GM12874 (cell line): ENCODE data around the gene PPP1R3F.

Experiments used
- TF ChIP-seq, protein P1 (sequence below): IDR thresholded peaks from 2 replicates; pipeline ENCODE4 v1.5.1; 2011; ENCODE audit warnings: low read depth, mild to moderate bottlenecking, control low read depth, low read length, moderate library complexity; ENCODE audit not compliant: insufficient read depth

Gene PPP1R3F

GRCh38 chrX:49268702-49269009, 937 bp upstream of the PPP1R3F start:
- TF ChIP-seq, protein P1, sequence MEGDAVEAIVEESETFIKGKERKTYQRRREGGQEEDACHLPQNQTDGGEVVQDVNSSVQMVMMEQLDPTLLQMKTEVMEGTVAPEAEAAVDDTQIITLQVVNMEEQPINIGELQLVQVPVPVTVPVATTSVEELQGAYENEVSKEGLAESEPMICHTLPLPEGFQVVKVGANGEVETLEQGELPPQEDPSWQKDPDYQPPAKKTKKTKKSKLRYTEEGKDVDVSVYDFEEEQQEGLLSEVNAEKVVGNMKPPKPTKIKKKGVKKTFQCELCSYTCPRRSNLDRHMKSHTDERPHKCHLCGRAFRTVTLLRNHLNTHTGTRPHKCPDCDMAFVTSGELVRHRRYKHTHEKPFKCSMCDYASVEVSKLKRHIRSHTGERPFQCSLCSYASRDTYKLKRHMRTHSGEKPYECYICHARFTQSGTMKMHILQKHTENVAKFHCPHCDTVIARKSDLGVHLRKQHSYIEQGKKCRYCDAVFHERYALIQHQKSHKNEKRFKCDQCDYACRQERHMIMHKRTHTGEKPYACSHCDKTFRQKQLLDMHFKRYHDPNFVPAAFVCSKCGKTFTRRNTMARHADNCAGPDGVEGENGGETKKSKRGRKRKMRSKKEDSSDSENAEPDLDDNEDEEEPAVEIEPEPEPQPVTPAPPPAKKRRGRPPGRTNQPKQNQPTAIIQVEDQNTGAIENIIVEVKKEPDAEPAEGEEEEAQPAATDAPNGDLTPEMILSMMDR: no peak

- TF ChIP-seq, protein P1: no peak
These were observed 405 bp upstream of the PPP1R3F start for GRCh38 chrX:49269010-49269766.

GRCh38 chrX:49270249-49270921, 792 bp downstream of the PPP1R3F start:
- TF ChIP-seq, protein P1: no peak

- TF ChIP-seq, protein P1: no peak
These were observed 1.7 kb downstream of the PPP1R3F start for GRCh38 chrX:49271341-49271740.

DNA sequence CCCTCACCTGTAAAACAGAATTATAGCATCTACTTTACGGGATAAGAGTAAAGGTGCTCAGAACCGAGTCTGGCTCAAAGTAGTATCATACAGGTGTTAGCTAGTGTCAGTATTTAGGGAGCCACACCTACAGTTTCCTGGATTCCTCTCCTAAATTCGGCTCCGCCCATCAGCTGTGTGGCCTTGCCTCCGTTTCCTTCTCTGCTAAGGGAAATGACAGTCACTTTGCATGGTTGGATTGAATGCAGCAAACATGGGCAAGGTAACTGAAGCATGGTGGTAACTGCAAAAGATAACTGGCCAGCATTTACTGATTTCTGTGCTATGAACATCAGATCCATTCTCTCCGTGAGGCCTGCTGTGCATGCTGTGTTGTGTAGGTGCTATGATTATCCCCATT, 2.8 kb downstream of the PPP1R3F start:
- TF ChIP-seq, protein P1: no peak

- TF ChIP-seq, protein P1: no peak
These were observed 3.7 kb downstream of the PPP1R3F start for GRCh38 chrX:49273181-49273727.

DNA sequence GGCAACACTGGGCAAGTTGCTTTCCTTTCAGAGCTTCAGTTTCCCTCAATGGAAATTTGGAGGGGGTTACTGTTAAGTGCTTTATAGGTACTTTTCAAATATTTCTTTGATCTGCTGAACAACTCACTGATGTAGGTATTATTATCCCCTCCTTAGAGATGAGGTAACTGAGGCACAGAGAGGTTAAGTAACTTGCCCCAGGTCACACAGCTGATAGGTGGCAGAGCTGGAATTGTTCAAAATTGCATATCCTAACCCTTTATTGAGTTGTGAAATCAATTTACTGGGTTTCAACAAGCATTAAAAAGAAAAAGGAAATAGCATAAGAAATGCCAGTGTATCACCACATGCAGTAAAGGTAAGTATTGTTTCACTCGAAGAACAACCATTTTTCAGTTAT, 6.6 kb downstream of the PPP1R3F start:
- TF ChIP-seq, protein P1: no peak
